Peyer's patch (tissue), 4 donors: ENCODE data around the gene QPCTL. TPM values are rescaled to one million over a fixed set of nuclear protein-coding genes. Genes with fewer than 3 reads are reported as not detected.

Experiments
- DNase-seq, 3 donors: peaks; one replicate each; pipeline ENCODE4 v3.0.0-alpha.2; 2017 to 2019
- H3K27ac ChIP-seq, 4 donors: fragments of 200-600 bp; sonication (generic); one replicate each; pipeline ENCODE4 v1.5.1; 2016 to 2019
- H3K27me3 ChIP-seq, 2 donors: fragments of 200-600 bp; sonication (generic); one replicate each; pipeline ENCODE4 v1.5.1; 2019
- H3K36me3 ChIP-seq, 3 donors: fragments of 200-600 bp; sonication (generic); one replicate each; pipeline ENCODE4 v1.5.1; 2016 to 2019
- H3K4me1 ChIP-seq, 4 donors: fragments of 200-600 bp; sonication (generic); one replicate each; pipeline ENCODE4 v1.5.1; 2016 to 2019
- H3K4me3 ChIP-seq, 4 donors: fragments of 200-600 bp; sonication (generic); 1 replicate in 3 of 4; 2 replicates in 1 of 4; pipeline ENCODE4 v1.5.1; 2016 to 2019; ENCODE audit warnings: mild to moderate bottlenecking in 1 of 4
- H3K9me3 ChIP-seq, 4 donors: fragments of 200-600 bp; sonication (generic); one replicate each; pipeline ENCODE4 v1.5.1; 2016 to 2019; ENCODE audit warnings: mild to moderate bottlenecking in 1 of 4
- CTCF ChIP-seq, 6 experiments: fragments of 450-650 bp in 4 of 6; fragments of 200-600 bp in 2 of 6; sonication (generic) in 1 of 6; IDR thresholded peaks; one replicate each; pipeline ENCODE4 v1.5.1; 2017 to 2019; ENCODE audit warnings: antibody characterized with exemption in 6 of 6, mild to moderate bottlenecking in 3 of 6, moderate library complexity in 1 of 6
- POLR2A ChIP-seq, 2 donors: fragments of 450-650 bp; IDR thresholded peaks; one replicate each; pipeline ENCODE4 v1.5.1; 2017; ENCODE audit warnings: antibody characterized with exemption in 2 of 2, mild to moderate bottlenecking in 2 of 2, moderate library complexity in 2 of 2
- total RNA-seq, 4 donors: library from RNA; depleted of rRNA; stranded (reverse); fragments of >200 nt; gene quantifications; one replicate each; pipeline ENCODE4 v1.1.0, GENCODE V29; 2016

The QPCTL gene
- 10 to 100 TPM in 1 of 4 donors, 1 to 10 TPM in 3; 6.1 to 11.6 (median 7.4) TPM for total RNA-seq

DNA sequence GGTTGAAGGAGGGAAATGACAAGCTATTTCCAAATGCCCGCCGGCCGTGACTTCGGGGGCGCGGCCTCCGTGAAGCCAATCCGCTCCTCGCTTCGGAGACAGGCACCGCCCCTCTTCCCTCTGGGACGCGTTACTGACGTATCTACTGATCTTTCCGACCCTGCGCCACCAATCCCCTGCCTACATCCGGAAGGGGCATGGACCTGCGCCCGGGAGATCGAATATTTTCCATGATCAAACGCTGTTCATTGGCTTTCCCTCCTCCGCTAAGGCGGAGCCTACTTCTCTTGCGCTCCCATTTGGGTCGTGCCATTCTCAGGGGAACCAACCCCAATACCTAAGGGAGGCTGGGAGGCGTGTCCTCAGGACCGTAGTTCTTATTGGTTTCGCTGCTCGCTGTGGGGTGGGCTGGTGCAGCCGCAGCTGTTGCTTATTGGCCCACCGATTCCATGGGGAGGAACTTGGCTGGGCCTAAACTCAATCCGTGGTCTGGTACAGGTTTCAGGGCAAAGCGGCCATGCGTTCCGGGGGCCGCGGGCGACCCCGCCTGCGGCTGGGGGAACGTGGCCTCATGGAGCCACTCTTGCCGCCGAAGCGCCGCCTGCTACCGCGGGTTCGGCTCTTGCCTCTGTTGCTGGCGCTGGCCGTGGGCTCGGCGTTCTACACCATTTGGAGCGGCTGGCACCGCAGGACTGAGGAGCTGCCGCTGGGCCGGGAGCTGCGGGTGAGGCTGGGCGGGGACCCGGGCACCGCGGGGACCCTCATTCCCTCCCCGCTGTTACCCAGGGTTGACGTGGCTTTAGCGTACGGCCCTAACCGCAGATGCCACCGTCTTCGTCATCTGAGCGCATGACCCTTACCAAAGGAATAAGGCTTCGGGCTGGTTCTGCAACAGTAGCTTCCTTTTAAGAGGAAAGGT lies at the start of gene QPCTL:
Gene QPCTL (plus strand): TSS at position 480 of the 919 bp plus-strand sequence. CDS start 38 bp downstream, at position 518.
- H3K4me3 ChIP-seq = peak within 1 kb of the TSS; percentile 67 to 84 (median 72)

GRCh38 chr19:45643024-45643926 lies 49.2 kb upstream of the QPCTL start:
- peak; percentile 92 to 95 (median 93) for DNase-seq
- Histone ChIP-seq H3K27ac (peak overlapping the region in 3 of 4 donors; percentile 75 to 89 (median 87)), H3K36me3 (no peaks in the 10 kb centered on the region), H3K9me3 (no peaks in the 10 kb centered on the region), H3K4me3 (peak overlapping the region in 1 of 4 donors; percentile 47), H3K27me3 (peaks cover 0 to 8% of the 10 kb centered on the region in 2 donors), H3K4me1 (peaks cover 0 to 50% (median 18%) of the 10 kb centered on the region in 4 donors)
- TF ChIP-seq POLR2A (IDR thresholded peaks at IDR 0.05) (peak in 1 of 2 donors; percentile 6), CTCF (IDR thresholded peaks at IDR 0.05) (peak; percentile 96 to 98 (median 97))

More for the DNA sequence above, at the start of gene QPCTL:
- no peaks in the 10 kb centered on the region for H3K27me3 ChIP-seq
- H3K4me1 ChIP-seq = peaks cover 0 to 9% (median 5%) of the 10 kb centered on the region in 4 donors
- DNase-seq = peak; percentile 97 to 99 (median 98)
- peak within 1 kb of the TSS; percentile 86 to 92 (median 88) for H3K27ac ChIP-seq
- H3K36me3 ChIP-seq = peaks cover 0 to 35% (median 0%) of the 10 kb centered on the region in 3 donors
- H3K9me3 ChIP-seq = no peaks in the 10 kb centered on the region
- TF ChIP-seq POLR2A (IDR thresholded peaks at IDR 0.05) (peak; percentile 27 to 57), CTCF (IDR thresholded peaks at IDR 0.05) (no peak)

- H3K27ac ChIP-seq = no peak overlapping the region
- H3K9me3 ChIP-seq = no peaks in the 10 kb centered on the region
- TF ChIP-seq POLR2A (IDR thresholded peaks at IDR 0.05) (no peak), CTCF (IDR thresholded peaks at IDR 0.05) (no peak)
- no peaks in the 10 kb centered on the region for H3K36me3 ChIP-seq
- no peak overlapping the region for H3K4me3 ChIP-seq
- no peak for DNase-seq
- H3K27me3 ChIP-seq = peaks cover 0 to 8% of the 10 kb centered on the region in 2 donors
- peaks cover 0 to 43% (median 15%) of the 10 kb centered on the region in 4 donors for H3K4me1 ChIP-seq
Measured at GRCh38 chr19:45643927-45644771, 48.3 kb upstream of the QPCTL start.

DNA sequence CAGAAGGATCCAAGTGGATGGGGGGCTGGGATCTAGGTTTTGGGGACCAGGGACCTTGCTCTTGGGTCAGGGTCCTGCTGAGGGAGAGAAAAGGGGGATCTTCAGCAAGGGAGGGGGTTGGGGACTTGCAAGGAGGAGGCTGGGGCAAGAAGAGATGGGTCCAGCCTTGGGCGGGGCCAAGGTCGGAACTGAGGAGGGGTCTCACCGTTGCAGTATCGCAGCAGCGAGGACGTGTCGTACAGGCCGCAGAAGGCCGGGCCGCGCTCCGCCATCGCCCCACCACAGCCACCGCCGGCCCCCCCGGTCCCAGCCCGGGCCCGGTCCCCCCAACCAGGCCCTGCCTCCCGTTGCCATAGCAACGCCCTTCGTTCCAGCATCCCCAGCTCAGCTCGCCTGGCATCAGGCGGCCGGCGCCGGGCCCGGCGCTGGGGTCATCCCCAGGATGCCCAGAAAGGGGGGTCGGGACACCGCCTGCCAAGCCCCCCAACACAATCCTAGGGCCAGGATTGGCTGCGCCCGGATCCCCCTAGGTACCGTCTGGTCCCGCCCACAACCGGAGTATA lies 47.3 kb upstream of the QPCTL start:
- Histone ChIP-seq H3K27ac (peak overlapping the region in 1 of 4 donors; percentile 37), H3K27me3 (peaks cover 0 to 8% of the 10 kb centered on the region in 2 donors), H3K36me3 (no peaks in the 10 kb centered on the region), H3K4me1 (peaks cover 0 to 43% (median 15%) of the 10 kb centered on the region in 4 donors), H3K9me3 (no peaks in the 10 kb centered on the region), H3K4me3 (peak overlapping the region; percentile 31 to 44 (median 39))
- no peak for TF ChIP-seq POLR2A (IDR thresholded peaks at IDR 0.05)
- TF ChIP-seq CTCF (IDR thresholded peaks at IDR 0.05) = no peak
- DNase-seq = no peak
